Activated naive CD4-positive, alpha-beta T cell treated with anti-CD3 and anti-CD28 coated beads, Interleukin-2, amount 10 ng/mL, durations not matched to agents 7 days and 5 days (primary cell): ENCODE data around the gene NXPH4.

Experiments used
- CTCF ChIA-PET: fragments of 350-600 bp; sonication (Branson Sonifier 250); formaldehyde crosslinking; loops from one replicate; lab custom pipeline; 2021; ENCODE audit warnings: antibody characterized with exemption; lab: Charles Lee
- DNase-seq: peaks from one replicate; pipeline ENCODE4 v3.0.0-alpha.2; 2020
- H3K27ac Mint-ChIP-seq: one replicate; pipeline ENCODE4 v1.8.0; 2021; ENCODE audit warnings: mild to moderate bottlenecking, moderate library complexity, mixed read lengths
- H3K27me3 Mint-ChIP-seq: one replicate; pipeline ENCODE4 v1.8.0; 2021; ENCODE audit warnings: mild to moderate bottlenecking, mixed read lengths
- H3K36me3 Mint-ChIP-seq: one replicate; pipeline ENCODE4 v1.8.0; 2021; ENCODE audit warnings: mixed read lengths
- H3K4me1 Mint-ChIP-seq: one replicate; pipeline ENCODE4 v1.8.0; 2021; ENCODE audit warnings: mixed read lengths
- H3K4me3 Mint-ChIP-seq: one replicate; pipeline ENCODE4 v1.8.0; 2021; ENCODE audit warnings: mild to moderate bottlenecking, moderate library complexity, mixed read lengths
- H3K9me3 Mint-ChIP-seq: one replicate; pipeline ENCODE4 v1.8.0; 2021; ENCODE audit warnings: mixed read lengths

The NXPH4 gene

DNA sequence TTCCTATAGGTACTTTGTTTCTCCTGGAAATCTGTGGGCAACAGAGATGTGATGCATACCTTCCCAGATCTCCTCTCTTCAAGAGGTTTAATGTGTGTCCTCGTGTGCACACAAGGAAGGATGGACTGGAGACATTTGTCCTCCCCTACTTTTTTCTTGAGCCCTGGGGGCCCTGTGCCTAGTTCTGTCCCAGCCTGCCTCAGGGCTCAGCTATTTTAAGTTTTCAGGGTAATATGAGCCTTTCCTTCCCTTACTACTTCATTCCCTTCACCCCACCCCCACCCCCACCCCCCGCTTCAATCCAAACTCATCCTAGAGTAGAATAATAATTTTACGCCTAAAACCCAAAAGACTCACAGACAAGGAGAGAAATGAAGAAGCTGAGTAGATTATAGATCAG, 33.9 kb downstream of the NXPH4 start:
- H3K9me3 Mint-ChIP-seq: no peaks in the 10 kb centered on the region
- H3K4me3 Mint-ChIP-seq: no peak overlapping the region
- no peak overlapping the region for H3K27ac Mint-ChIP-seq
- DNase-seq: no peak
- H3K4me1 Mint-ChIP-seq: peaks cover 10% of the 10 kb centered on the region
- H3K36me3 Mint-ChIP-seq: peaks cover 4% of the 10 kb centered on the region
- H3K27me3 Mint-ChIP-seq: no peaks in the 10 kb centered on the region
- CTCF ChIA-PET: interaction anchor here (0.9 to 4.6 kb wide), 7 partner anchors 8 to 202 kb away, joined by 3 to 21 read pairs (median 8); no protein-coding TSS in a partner anchor

- DNase-seq: no peak
These were observed 34.4 kb downstream of the NXPH4 start, which contains the start of gene STAC3 for GRCh38 chr12:57250956-57251355. STAC3 (minus strand) TSS chr12:57251187; CDS start chr12:57249636, 1,551 bp downstream.

GRCh38 chr12:57254506-57255280, 38.1 kb downstream of the NXPH4 start:
- H3K36me3 Mint-ChIP-seq: peaks cover 31% of the 10 kb centered on the region
- H3K27me3 Mint-ChIP-seq: no peaks in the 10 kb centered on the region
- no peak overlapping the region for H3K27ac Mint-ChIP-seq
- H3K4me1 Mint-ChIP-seq: no peaks in the 10 kb centered on the region
- H3K4me3 Mint-ChIP-seq: no peak overlapping the region
- H3K9me3 Mint-ChIP-seq: no peaks in the 10 kb centered on the region
- CTCF ChIA-PET: interaction anchor here (1.2 kb wide), 1 partner anchor 12 kb away, joined by 4 read pairs; no protein-coding TSS in a partner anchor
- no peak for DNase-seq

More at GRCh38 chr12:57250956-57251355, 34.4 kb downstream of the NXPH4 start, which contains the start of gene STAC3:
- Mint-ChIP-seq H3K36me3 (peaks cover 7% of the 10 kb centered on the region), H3K4me1 (peaks cover 10% of the 10 kb centered on the region), H3K27ac (no peak within 1 kb of the TSS), H3K4me3 (no peak within 1 kb of the TSS), H3K9me3 (no peaks in the 10 kb centered on the region), H3K27me3 (no peaks in the 10 kb centered on the region)
- CTCF ChIA-PET: interaction anchor here (0.9 to 4.6 kb wide), 9 partner anchors 8 to 202 kb away, joined by 3 to 21 read pairs (median 4); no protein-coding TSS in a partner anchor

DNA sequence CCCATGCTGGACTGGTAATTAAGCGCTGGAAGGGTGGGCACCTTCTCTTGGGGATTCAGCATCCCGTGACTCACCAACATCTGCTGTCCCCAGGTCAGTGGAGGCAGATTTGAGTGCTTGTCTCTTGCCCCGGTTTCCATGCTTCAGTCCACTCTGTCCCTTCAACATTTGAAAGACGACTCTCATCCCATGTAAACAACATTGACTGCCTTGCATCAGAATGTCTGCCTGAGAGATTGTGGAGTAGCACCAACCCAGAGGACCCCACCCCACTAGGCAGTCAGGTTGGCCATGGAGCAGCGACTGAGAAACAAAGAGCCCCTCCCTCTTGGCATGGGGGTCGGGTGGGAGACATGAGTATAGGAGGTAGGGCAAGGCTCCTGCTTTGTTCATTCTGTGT, 39.3 kb downstream of the NXPH4 start:
- Mint-ChIP-seq H3K27me3 (no peaks in the 10 kb centered on the region), H3K27ac (no peak overlapping the region), H3K9me3 (no peaks in the 10 kb centered on the region), H3K4me3 (no peak overlapping the region), H3K36me3 (peaks cover 37% of the 10 kb centered on the region), H3K4me1 (no peaks in the 10 kb centered on the region)
- no peak for DNase-seq
- CTCF ChIA-PET: interaction anchor here (0.6 kb wide), 1 partner anchor 33 kb away, joined by 4 read pairs; no protein-coding TSS in a partner anchor

DNA sequence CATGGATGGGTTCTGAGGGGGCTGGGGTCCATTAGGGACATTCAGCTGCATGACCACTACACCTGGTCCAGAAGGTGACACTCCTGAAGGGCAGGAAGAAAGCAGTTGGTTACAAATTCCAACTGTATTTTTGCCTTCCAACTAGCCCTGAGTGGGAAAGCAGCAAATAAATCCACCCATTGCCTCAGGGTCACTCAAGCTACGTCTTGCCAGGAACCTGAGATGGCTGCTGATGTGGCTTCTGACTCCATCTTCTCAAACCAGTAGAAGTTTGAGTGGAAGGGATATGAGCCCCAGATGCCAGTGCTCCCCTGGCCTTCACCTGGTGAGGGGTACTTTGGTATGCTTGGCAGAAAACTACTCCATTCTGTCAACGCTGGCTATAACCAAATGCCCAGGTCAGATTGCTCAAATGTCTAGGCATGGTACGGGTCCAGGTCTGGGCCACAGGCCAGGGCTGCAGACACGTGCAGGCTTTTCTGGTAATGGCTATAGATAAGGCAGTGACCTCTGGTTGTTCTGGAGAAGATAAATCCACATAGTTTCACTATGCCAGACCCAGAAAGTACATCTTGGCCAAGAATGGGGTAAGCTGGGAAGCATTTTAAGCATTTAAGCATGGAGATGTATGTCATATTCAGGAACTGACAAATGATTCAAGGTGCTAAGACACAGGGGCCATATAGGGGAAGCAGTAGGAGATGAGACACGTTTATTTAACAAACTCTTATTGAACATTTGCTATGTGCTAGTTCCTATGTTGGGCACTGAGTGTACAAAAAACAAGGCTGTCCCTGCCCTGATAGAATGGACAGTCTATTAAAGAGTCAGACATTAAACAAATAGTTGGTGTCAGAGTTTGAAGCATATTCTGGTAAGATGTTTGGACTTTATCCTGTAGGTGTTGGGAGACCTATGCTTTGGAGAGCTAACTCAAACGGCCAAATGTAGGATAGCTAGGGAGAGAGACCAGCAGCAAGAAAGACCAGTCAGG, 42.7 kb downstream of the NXPH4 start:
- Mint-ChIP-seq H3K4me3 (no peak overlapping the region), H3K9me3 (no peaks in the 10 kb centered on the region), H3K4me1 (peaks cover 4% of the 10 kb centered on the region), H3K27me3 (no peaks in the 10 kb centered on the region), H3K27ac (no peak overlapping the region), H3K36me3 (peaks cover 45% of the 10 kb centered on the region)
- CTCF ChIA-PET: interaction anchor here (9.5 kb wide), 1 partner anchor 194 kb away, joined by 90 read pairs; the partner anchor contains the start of gene INHBE
- no peak for DNase-seq

GRCh38 chr12:57260366-57260765, 43.8 kb downstream of the NXPH4 start:
- Mint-ChIP-seq H3K9me3 (no peaks in the 10 kb centered on the region), H3K36me3 (peaks cover 51% of the 10 kb centered on the region), H3K27ac (no peak overlapping the region), H3K4me1 (peaks cover 4% of the 10 kb centered on the region), H3K27me3 (no peaks in the 10 kb centered on the region), H3K4me3 (no peak overlapping the region)
- no peak for DNase-seq
- CTCF ChIA-PET: interaction anchor here (1.4 to 9.5 kb wide), 4 partner anchors 10 to 199 kb away, joined by 4 to 90 read pairs (median 6); partner anchors contain the start of genes GLI1, INHBE and STAC3

DNA sequence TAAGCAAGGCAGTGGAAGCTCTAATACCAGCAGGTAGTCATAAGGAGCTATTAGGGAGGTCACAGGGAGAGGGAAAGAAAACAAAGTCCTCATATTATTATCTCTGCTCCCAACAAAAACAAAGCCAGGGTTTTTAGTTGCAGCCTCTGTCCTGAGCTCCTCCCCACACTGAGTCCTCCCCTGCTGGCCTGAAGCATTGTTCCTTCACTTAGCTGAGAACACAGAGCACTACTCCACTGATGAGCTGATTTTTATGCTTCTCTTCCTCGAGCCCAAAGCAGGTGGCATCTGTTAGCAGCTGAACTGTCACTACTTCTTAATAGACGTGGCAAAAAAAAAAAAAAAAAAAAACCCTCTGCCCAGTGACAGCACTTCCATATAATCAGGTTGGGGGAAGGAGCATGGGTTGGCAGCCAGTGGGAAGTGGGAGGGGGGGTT, 44.9 kb downstream of the NXPH4 start:
- CTCF ChIA-PET: interaction anchor here (0.8 to 9.5 kb wide), 10 partner anchors 11 to 198 kb away, joined by 3 to 90 read pairs (median 4); partner anchors contain the start of genes GLI1, INHBE and STAC3
- Mint-ChIP-seq H3K36me3 (peaks cover 43% of the 10 kb centered on the region), H3K27me3 (no peaks in the 10 kb centered on the region)

GRCh38 chr12:57262126-57262822, 45.7 kb downstream of the NXPH4 start:
- Mint-ChIP-seq H3K27me3 (no peaks in the 10 kb centered on the region), H3K4me3 (no peak overlapping the region), H3K4me1 (peaks cover 4% of the 10 kb centered on the region), H3K36me3 (peaks cover 40% of the 10 kb centered on the region), H3K27ac (no peak overlapping the region), H3K9me3 (no peaks in the 10 kb centered on the region)
- CTCF ChIA-PET: interaction anchor here (0.9 to 9.5 kb wide), 8 partner anchors 12 to 201 kb away, joined by 3 to 90 read pairs (median 4); partner anchors contain the start of genes INHBE and STAC3
- no peak for DNase-seq

More for the DNA sequence above, 44.9 kb downstream of the NXPH4 start:
- Mint-ChIP-seq H3K9me3 (no peaks in the 10 kb centered on the region), H3K4me1 (peaks cover 4% of the 10 kb centered on the region), H3K27ac (no peak overlapping the region), H3K4me3 (no peak overlapping the region)
- DNase-seq: no peak

DNA sequence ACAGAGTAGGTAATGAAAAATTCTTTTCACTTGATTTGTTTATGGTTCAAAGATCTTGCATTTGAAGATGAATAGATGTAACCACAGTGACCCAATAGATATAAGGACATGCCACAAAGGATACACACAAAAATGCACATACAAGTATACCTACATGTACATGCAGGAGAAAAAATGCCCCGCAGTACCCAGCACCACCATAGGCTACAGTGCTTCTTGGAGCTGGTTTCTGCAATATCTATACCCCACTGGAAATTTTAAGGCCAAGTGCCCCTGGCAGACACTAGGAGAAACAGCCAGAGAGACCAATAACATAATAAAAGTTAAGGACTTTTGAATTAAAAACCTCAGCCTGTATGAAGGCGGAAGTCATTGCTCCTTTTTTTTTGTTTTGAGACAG, 46.5 kb downstream of the NXPH4 start:
- no peak overlapping the region for H3K27ac Mint-ChIP-seq
- DNase-seq: no peak
- H3K4me3 Mint-ChIP-seq: no peak overlapping the region
- H3K9me3 Mint-ChIP-seq: no peaks in the 10 kb centered on the region
- H3K4me1 Mint-ChIP-seq: peaks cover 4% of the 10 kb centered on the region
- CTCF ChIA-PET: interaction anchor here (0.7 to 9.5 kb wide), 6 partner anchors 15 to 200 kb away, joined by 3 to 90 read pairs (median 5); partner anchors contain the start of gene INHBE
- H3K36me3 Mint-ChIP-seq: peaks cover 38% of the 10 kb centered on the region
- H3K27me3 Mint-ChIP-seq: no peaks in the 10 kb centered on the region

- H3K4me3 Mint-ChIP-seq: no peak overlapping the region
- H3K9me3 Mint-ChIP-seq: no peaks in the 10 kb centered on the region
- no peak for DNase-seq
- H3K27me3 Mint-ChIP-seq: no peaks in the 10 kb centered on the region
- no peak overlapping the region for H3K27ac Mint-ChIP-seq
- CTCF ChIA-PET: interaction anchor here (0.7 to 9.5 kb wide), 4 partner anchors 22 to 192 kb away, joined by 3 to 90 read pairs (median 4); partner anchors contain the start of gene INHBE
- peaks cover 4% of the 10 kb centered on the region for H3K4me1 Mint-ChIP-seq
- H3K36me3 Mint-ChIP-seq: peaks cover 43% of the 10 kb centered on the region
These were observed 50.1 kb downstream of the NXPH4 start for GRCh38 chr12:57266681-57267080.

GRCh38 chr12:57268264-57268663, 51.7 kb downstream of the NXPH4 start:
- no peak for DNase-seq
- peaks cover 4% of the 10 kb centered on the region for H3K4me1 Mint-ChIP-seq
- no peak overlapping the region for H3K27ac Mint-ChIP-seq
- no peaks in the 10 kb centered on the region for H3K9me3 Mint-ChIP-seq
- no peak overlapping the region for H3K4me3 Mint-ChIP-seq
- peaks cover 47% of the 10 kb centered on the region for H3K36me3 Mint-ChIP-seq
- no peaks in the 10 kb centered on the region for H3K27me3 Mint-ChIP-seq
- CTCF ChIA-PET: interaction anchor here (9.5 kb wide), 1 partner anchor 185 kb away, joined by 90 read pairs; the partner anchor contains the start of gene INHBE

DNA sequence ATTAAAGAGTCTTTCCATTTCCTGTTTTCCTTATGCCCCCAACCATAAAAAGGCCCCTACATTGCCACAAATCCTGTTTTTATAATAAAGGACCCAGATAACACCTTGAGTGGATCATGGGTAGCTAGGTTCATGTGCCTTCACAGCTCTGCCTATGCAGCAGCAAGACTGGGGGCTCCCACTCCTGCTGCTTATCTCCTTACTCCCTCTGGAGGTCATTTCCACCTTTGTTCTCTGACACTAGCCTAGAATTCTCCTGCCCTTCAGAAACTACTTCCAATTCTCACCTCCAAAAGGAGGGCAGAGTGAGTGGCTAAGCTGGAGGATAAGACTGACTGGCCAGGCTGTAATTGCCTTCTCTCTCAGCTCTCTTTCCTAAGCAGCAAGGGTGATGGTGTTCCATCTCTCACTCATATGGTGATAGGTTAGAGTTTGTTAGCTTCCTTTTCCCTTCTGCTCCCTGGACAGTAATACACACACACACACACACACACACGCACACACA, 54.4 kb downstream of the NXPH4 start:
- H3K27ac Mint-ChIP-seq: no peak overlapping the region
- no peak overlapping the region for H3K4me3 Mint-ChIP-seq
- H3K36me3 Mint-ChIP-seq: peaks cover 50% of the 10 kb centered on the region
- CTCF ChIA-PET: interaction anchor here (0.7 to 1.6 kb wide), 4 partner anchors 159 to 185 kb away, joined by 3 to 4 read pairs (median 4); partner anchors contain the start of gene INHBE
- no peaks in the 10 kb centered on the region for H3K27me3 Mint-ChIP-seq
- DNase-seq: no peak
- no peaks in the 10 kb centered on the region for H3K9me3 Mint-ChIP-seq
- H3K4me1 Mint-ChIP-seq: no peaks in the 10 kb centered on the region
